Kidney (tissue), 14 donors: ENCODE results near the gene SLC7A14. TPM values are rescaled to one million over a fixed set of nuclear protein-coding genes. Genes with fewer than 3 reads are reported as not detected.
A peak's percentile ranks its signal among the peaks of the same experiment; 100 is the strongest.

Experiments
- DNase-seq, 5 donors: peaks; one replicate each; pipeline ENCODE4 v3.0.0-alpha.2; 2013 to 2020
- FAIRE-seq: peaks from 2 replicates; lab custom pipeline; 2012; peaks lifted over from hg19 to GRCh38; lab: Jason Lieb, UNC
- H3K27ac ChIP-seq, 2 donors: one replicate each; pipeline ENCODE4 v1.7.0; 2013; ENCODE audit warnings: low read depth in 2 of 2, low read length in 2 of 2, inconsistent platforms in 1 of 2
- H3K27me3 ChIP-seq: one replicate; pipeline ENCODE4 v1.7.1; 2013; ENCODE audit warnings: low read length, inconsistent platforms; ENCODE audit not compliant: control insufficient read depth, insufficient read depth
- H3K36me3 ChIP-seq, 3 donors: one replicate each; pipeline versions ENCODE4 v1.7.0 to v1.7.1; 2013; ENCODE audit warnings: low read length in 3 of 3, control low read depth in 1 of 3, inconsistent platforms in 1 of 3; ENCODE audit not compliant: insufficient read depth in 3 of 3, control insufficient read depth in 2 of 3
- H3K4me1 ChIP-seq, 3 donors: one replicate each; pipeline versions ENCODE4 v1.7.0 to v1.7.1; 2013; ENCODE audit warnings: low read length in 3 of 3, inconsistent platforms in 1 of 3, low read depth in 1 of 3; ENCODE audit not compliant: control insufficient read depth in 2 of 3, insufficient read depth in 2 of 3
- H3K4me3 ChIP-seq, 3 donors: one replicate each; pipeline versions ENCODE4 v1.7.0 to v1.8.1; 2013; ENCODE audit warnings: low read length in 3 of 3, control low read depth in 1 of 3, inconsistent platforms in 1 of 3
- H3K9ac ChIP-seq, 3 donors: one replicate each; pipeline versions ENCODE4 v1.7.0 to v1.7.1; 2013; ENCODE audit warnings: low read length in 3 of 3, control low read depth in 1 of 3, inconsistent platforms in 1 of 3
- H3K9me3 ChIP-seq, 3 donors: one replicate each; pipeline versions ENCODE4 v1.7.0 to v1.7.1; 2013; ENCODE audit warnings: low read length in 3 of 3, control low read depth in 1 of 3, inconsistent platforms in 1 of 3; ENCODE audit not compliant: control insufficient read depth in 2 of 3, insufficient read depth in 1 of 3
- intact Hi-C: fragments of 100-400 bp; cut with DNase I; formaldehyde crosslinking; loops from one replicate; pipeline ENCODE4 v1.11.1; 2022
- polyA plus RNA-seq: library from polyadenylated mRNA; stranded (reverse); fragments of 350-450 nt; fragmentation: Illumina TruSeq; extraction: RNeasy Lipid Tissue Mini Kit (QIAGEN cat#74804); gene quantifications from one replicate; pipeline ENCODE4 v1.2.3, GENCODE V29; 2014; ENCODE audit warnings: low read depth, low replicate concordance; ENCODE audit not compliant: insufficient read depth
- total RNA-seq: library from RNA; stranded (reverse); fragmentation: NEBNext Ultra II Directional; extraction: Animal tissue kit (Norgen Biotek cat#: 25700); gene quantifications from one replicate; pipeline ENCODE4 v1.2.1, GENCODE V29; 2021
- TF ChIP-seq, protein P1 (sequence below): IDR thresholded peaks from 3 replicates; pipeline ENCODE4 v1.5.1; 2012; ENCODE audit warnings: mild to moderate bottlenecking, moderate library complexity, borderline replicate concordance; ENCODE audit not compliant: insufficient read depth; ENCODE audit errors: extremely low read depth
- donor health status: control.
- donor health status: control.
- donor health status: control.
- donor health status: control.
- donor health status: control.
- donor health status: DM: yes; HTN: yes; CAD: no.
- donor health status: Normal renal cell carcinoma (clear cell type).

Gene SLC7A14
- total and polyA plus RNA-seq, 2 donors from 2014 or later, result 0.04 TPM; not detected in 1

DNA sequence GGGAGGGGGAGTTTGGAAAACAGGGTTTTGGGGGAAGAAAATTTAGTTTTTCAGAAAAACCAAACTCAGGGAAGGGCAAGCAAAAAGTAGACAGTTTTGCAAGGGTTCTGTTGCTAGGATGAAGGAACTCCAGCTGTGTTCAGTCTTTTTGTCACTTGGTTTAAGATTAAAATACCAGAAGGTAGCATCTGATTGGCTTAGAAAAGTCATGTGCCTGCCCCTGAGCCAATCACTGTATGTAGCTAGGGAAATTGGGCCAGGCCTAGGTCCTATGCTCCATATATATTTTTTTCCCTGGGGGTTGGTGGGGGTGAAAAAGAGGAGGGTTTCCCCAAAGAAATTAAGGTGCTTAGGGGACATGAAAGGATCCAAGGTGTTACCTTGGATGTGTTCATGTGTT, 142.9 kb downstream of the SLC7A14 start:
- Histone ChIP-seq H3K9ac (no peak overlapping the region), H3K27ac (no peak overlapping the region), H3K4me3 (no peak overlapping the region), H3K27me3 (no peaks in the 10 kb centered on the region), H3K9me3 (no peaks in the 10 kb centered on the region), H3K4me1 (no peaks in the 10 kb centered on the region), H3K36me3 (no peaks in the 10 kb centered on the region)
- FAIRE-seq, result no peak
- intact Hi-C loops, result no loop called here
- TF ChIP-seq, protein P1, sequence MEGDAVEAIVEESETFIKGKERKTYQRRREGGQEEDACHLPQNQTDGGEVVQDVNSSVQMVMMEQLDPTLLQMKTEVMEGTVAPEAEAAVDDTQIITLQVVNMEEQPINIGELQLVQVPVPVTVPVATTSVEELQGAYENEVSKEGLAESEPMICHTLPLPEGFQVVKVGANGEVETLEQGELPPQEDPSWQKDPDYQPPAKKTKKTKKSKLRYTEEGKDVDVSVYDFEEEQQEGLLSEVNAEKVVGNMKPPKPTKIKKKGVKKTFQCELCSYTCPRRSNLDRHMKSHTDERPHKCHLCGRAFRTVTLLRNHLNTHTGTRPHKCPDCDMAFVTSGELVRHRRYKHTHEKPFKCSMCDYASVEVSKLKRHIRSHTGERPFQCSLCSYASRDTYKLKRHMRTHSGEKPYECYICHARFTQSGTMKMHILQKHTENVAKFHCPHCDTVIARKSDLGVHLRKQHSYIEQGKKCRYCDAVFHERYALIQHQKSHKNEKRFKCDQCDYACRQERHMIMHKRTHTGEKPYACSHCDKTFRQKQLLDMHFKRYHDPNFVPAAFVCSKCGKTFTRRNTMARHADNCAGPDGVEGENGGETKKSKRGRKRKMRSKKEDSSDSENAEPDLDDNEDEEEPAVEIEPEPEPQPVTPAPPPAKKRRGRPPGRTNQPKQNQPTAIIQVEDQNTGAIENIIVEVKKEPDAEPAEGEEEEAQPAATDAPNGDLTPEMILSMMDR, result no peak
- peak in 1 of 5 donors; percentile 69 for DNase-seq

DNA sequence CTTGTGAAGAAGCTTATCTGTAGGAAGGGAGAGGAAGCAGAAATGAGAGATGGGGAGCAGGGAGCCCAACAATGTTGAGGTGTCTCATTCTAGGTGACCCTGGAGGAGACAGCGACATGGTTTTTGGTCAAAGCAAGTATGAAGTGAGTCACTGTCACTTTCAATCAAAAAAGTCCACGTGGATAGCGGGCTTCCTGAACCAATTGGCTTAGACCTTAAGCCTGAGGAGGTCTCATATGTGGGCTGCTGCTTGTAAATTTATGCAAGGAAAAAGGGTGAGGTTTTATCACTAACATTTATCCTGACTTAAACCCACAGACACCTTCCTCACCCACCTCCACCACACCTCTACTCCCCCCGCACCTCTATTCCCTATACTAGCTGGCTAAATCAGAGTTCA, 144.5 kb downstream of the SLC7A14 start:
- H3K36me3 ChIP-seq, result no peaks in the 10 kb centered on the region
- DNase-seq, result no peak
- H3K4me3 ChIP-seq, result no peak overlapping the region
- H3K27ac ChIP-seq, result no peak overlapping the region
- intact Hi-C loops, result no loop called here
- TF ChIP-seq, protein P1, result no peak
- FAIRE-seq, result no peak
- no peaks in the 10 kb centered on the region for H3K4me1 ChIP-seq
- no peaks in the 10 kb centered on the region for H3K27me3 ChIP-seq
- no peaks in the 10 kb centered on the region for H3K9me3 ChIP-seq
- H3K9ac ChIP-seq, result no peak overlapping the region

DNA sequence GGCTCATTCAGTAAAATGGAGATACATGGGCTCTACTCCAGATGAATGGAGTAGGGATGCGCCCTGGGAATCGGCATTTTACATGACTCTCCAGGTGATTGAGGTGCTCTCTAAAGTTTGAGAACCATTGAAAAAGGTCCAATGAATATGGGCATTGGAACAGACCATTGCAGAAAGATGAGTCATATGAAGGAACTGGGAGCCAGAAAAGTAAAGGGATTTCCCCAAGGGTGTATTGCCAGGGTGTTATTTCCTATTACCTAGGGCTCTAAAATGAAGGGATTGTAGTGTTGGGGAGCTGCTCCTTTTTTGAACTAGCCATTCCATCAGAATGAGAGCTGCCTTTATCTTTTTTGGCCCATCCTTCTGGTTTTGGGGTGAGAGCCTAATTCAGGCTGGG, 145.5 kb downstream of the SLC7A14 start:
- H3K36me3 ChIP-seq, result peaks cover 0 to 3% (median 0%) of the 10 kb centered on the region in 3 donors
- H3K4me1 ChIP-seq, result no peaks in the 10 kb centered on the region
- FAIRE-seq, result no peak
- H3K27ac ChIP-seq, result no peak overlapping the region
- H3K4me3 ChIP-seq, result no peak overlapping the region
- H3K9me3 ChIP-seq, result no peaks in the 10 kb centered on the region
- intact Hi-C loops, result no loop called here
- H3K27me3 ChIP-seq, result no peaks in the 10 kb centered on the region
- DNase-seq, result no peak
- no peak overlapping the region for H3K9ac ChIP-seq
- TF ChIP-seq, protein P1, result no peak

DNA sequence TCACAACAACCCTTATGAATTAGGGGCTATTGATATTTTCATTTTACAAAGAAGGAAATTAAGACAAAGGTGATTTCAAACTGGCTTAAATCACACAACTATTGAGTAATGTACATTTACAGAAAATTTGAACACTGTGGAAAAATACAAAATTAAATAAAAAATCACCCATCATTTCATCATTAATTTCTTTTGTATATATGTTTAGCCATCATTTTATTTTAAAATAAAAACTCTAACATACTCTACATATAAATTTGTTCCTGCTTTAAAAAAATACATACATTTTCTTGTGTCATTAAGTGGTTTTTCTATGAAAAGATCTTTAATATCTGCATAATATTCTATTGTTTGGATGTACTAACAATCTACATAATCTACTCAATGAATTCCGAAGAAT, 147.0 kb downstream of the SLC7A14 start:
- H3K9ac ChIP-seq, result no peak overlapping the region
- intact Hi-C loops, result no loop called here
- no peaks in the 10 kb centered on the region for H3K27me3 ChIP-seq
- H3K4me1 ChIP-seq, result no peaks in the 10 kb centered on the region
- TF ChIP-seq, protein P1, result no peak
- no peaks in the 10 kb centered on the region for H3K9me3 ChIP-seq
- no peak overlapping the region for H3K27ac ChIP-seq
- no peak for DNase-seq
- peaks cover 0 to 3% (median 0%) of the 10 kb centered on the region in 3 donors for H3K36me3 ChIP-seq
- FAIRE-seq, result peak; percentile 84
- no peak overlapping the region for H3K4me3 ChIP-seq
